Duodenal mucosa (tissue), 2 donors: ENCODE results near the gene ROPN1L.

Experiments used
- H3K27ac ChIP-seq: one replicate; pipeline ENCODE4 v1.7.0; 2013; ENCODE audit warnings: low read depth, low read length
- H3K27me3 ChIP-seq, 2 donors: one replicate each; pipeline ENCODE4 v1.7.0; 2013; ENCODE audit warnings: low read length in 2 of 2, control low read depth in 1 of 2; ENCODE audit not compliant: insufficient read depth in 2 of 2, control insufficient read depth in 1 of 2
- H3K36me3 ChIP-seq, 2 donors: one replicate each; pipeline ENCODE4 v1.7.0; 2013; ENCODE audit warnings: low read length in 2 of 2, control low read depth in 1 of 2; ENCODE audit not compliant: insufficient read depth in 2 of 2, control insufficient read depth in 1 of 2
- H3K4me1 ChIP-seq, 2 donors: one replicate each; pipeline ENCODE4 v1.7.0; 2013; ENCODE audit warnings: low read length in 2 of 2, control low read depth in 1 of 2; ENCODE audit not compliant: insufficient read depth in 2 of 2, control insufficient read depth in 1 of 2
- H3K4me3 ChIP-seq, 2 donors: one replicate each; pipeline ENCODE4 v1.7.0; 2013; ENCODE audit warnings: low read length in 2 of 2, low read depth in 1 of 2
- H3K9ac ChIP-seq, 2 donors: one replicate each; pipeline ENCODE4 v1.7.0; 2013; ENCODE audit warnings: low read length in 2 of 2, low read depth in 1 of 2
- H3K9me3 ChIP-seq, 2 donors: one replicate each; pipeline ENCODE4 v1.7.0; 2013; ENCODE audit warnings: low read length in 2 of 2, control low read depth in 1 of 2; ENCODE audit not compliant: control insufficient read depth in 1 of 2

Gene ROPN1L

GRCh38 chr5:10499776-10500175 is 58.1 kb downstream of the ROPN1L start:
- no peaks in the 10 kb centered on the region for H3K36me3 ChIP-seq
- no peaks in the 10 kb centered on the region for H3K27me3 ChIP-seq
- no peak overlapping the region for H3K9ac ChIP-seq
- H3K4me3 ChIP-seq, result no peak overlapping the region
- H3K27ac ChIP-seq, result no peak overlapping the region
- H3K9me3 ChIP-seq, result peaks cover 1 to 4% of the 10 kb centered on the region in 2 donors
- no peaks in the 10 kb centered on the region for H3K4me1 ChIP-seq

GRCh38 chr5:10500669-10501068 is 59.0 kb downstream of the ROPN1L start:
- no peaks in the 10 kb centered on the region for H3K9me3 ChIP-seq
- H3K4me3 ChIP-seq, result no peak overlapping the region
- H3K27me3 ChIP-seq, result no peaks in the 10 kb centered on the region
- no peak overlapping the region for H3K27ac ChIP-seq
- no peak overlapping the region for H3K9ac ChIP-seq
- no peaks in the 10 kb centered on the region for H3K36me3 ChIP-seq
- H3K4me1 ChIP-seq, result no peaks in the 10 kb centered on the region

DNA sequence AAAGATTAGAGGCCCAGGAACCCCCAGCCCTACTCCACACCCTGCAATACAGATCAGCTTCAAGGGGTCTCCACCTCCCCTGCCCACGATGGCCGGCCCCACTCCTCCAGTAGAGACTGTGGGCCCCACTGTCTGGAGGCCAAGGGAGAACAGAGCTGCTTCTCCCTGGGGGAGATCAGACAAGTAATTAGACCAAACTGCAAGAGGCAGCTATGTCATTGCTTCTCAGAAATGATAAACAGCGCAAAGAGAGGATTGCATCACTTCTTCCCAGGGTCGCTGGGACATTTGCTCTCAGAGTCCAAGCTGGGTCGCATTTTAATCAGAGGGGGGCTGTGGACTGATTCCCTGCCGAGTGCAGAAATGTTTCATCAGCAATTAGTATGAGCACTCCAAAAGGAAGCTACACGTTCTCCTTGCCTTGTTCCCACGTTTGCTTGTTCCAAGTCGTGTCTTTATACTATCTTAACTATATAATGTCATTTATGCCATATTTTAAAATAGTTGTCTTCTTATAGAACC is 59.9 kb downstream of the ROPN1L start:
- Histone ChIP-seq H3K9me3 (no peaks in the 10 kb centered on the region), H3K4me1 (no peaks in the 10 kb centered on the region), H3K9ac (no peak overlapping the region), H3K36me3 (no peaks in the 10 kb centered on the region), H3K4me3 (no peak overlapping the region), H3K27me3 (no peaks in the 10 kb centered on the region), H3K27ac (no peak overlapping the region)

DNA sequence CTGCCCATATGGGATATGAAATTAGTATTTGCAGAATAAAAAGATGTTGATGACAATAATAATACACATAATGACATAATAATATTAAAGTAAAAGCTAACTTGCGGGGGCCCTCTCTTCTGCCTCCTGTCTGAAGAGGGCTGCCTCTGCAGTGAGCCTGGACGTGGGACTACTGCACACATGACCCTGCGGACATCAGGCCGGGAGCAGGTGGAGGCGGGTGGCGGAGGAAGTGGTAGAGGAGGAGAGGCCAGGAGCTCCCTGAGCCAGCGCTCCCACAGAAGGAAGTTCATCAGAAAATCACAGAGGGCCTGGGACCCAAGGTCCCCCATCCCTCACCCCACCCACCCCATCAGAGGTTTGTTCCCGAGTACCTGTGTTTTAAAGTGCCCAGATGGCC is 60.5 kb downstream of the ROPN1L start:
- no peak overlapping the region for H3K4me3 ChIP-seq
- no peaks in the 10 kb centered on the region for H3K27me3 ChIP-seq
- no peaks in the 10 kb centered on the region for H3K9me3 ChIP-seq
- H3K27ac ChIP-seq, result no peak overlapping the region
- H3K4me1 ChIP-seq, result no peaks in the 10 kb centered on the region
- H3K9ac ChIP-seq, result no peak overlapping the region
- H3K36me3 ChIP-seq, result no peaks in the 10 kb centered on the region

DNA sequence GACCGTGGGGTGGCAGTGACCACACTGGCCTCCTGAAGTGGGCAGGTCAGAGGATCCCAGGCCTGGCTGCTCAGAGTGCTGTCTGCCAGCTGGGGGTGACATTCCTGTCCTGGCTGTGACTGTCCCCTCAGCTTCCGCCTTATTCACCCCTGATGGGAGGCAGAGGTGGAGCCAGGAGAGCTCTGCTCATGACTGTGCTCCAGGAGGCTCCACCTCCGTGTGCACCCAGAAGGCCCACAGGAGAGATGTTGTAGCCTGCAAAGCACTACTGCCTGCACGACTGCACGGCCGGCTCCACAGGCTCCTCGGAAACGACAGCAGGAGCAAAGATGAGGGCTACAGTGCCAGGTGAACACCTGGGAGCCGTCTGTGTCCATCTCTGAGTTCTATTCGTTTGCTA is 60.9 kb downstream of the ROPN1L start:
- Histone ChIP-seq H3K4me3 (no peak overlapping the region), H3K9me3 (no peaks in the 10 kb centered on the region), H3K27ac (no peak overlapping the region), H3K4me1 (peaks cover 0 to 2% of the 10 kb centered on the region in 2 donors), H3K9ac (no peak overlapping the region), H3K36me3 (no peaks in the 10 kb centered on the region), H3K27me3 (no peaks in the 10 kb centered on the region)

GRCh38 chr5:10503321-10503720 is 61.6 kb downstream of the ROPN1L start:
- H3K27ac ChIP-seq, result no peak overlapping the region
- H3K9me3 ChIP-seq, result no peaks in the 10 kb centered on the region

DNA sequence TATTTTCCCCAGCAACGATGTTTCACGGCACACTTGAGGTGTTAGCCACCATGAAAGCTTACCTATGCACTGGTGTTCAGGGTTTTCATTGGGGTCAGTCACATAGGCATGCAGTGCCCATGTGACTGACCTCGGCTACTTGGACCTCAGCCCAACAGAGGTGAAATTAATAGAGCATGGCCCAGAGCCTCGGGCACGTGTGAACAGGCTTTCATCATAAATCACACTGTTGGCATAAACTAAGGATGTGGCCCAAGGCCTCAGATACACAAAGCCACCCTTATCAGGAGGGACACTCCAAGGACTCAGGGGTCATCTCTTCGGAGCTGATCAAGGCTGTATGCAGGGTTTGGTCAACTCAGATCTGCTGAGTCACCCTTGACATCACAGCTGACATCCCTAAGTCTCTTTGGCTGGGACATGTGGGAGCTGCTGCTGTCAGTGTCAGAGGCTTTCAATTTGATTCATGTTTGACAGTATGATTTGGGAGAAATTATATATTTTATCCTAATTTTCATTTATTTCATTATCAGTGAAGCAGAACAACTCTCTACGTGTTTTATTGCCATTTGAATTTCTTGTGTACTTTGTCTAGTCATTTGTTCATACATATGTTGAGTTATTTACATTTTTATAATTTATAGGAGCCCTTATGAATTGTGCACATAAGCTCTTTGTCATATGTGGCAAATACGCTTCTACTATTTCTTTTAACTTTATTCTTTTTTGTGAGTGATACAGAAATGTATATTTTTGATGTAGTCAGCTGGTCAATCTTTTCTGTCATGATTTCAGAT is 62.5 kb downstream of the ROPN1L start:
- no peaks in the 10 kb centered on the region for H3K36me3 ChIP-seq
- no peak overlapping the region for H3K4me3 ChIP-seq
- no peak overlapping the region for H3K9ac ChIP-seq
- peaks cover 0 to 3% of the 10 kb centered on the region in 2 donors for H3K27me3 ChIP-seq
- no peak overlapping the region for H3K27ac ChIP-seq
- H3K9me3 ChIP-seq, result no peaks in the 10 kb centered on the region
- peaks cover 0 to 5% of the 10 kb centered on the region in 2 donors for H3K4me1 ChIP-seq

More at GRCh38 chr5:10503321-10503720, 61.6 kb downstream of the ROPN1L start:
- Histone ChIP-seq H3K27me3 (peaks cover 0 to 3% of the 10 kb centered on the region in 2 donors), H3K9ac (no peak overlapping the region), H3K4me3 (no peak overlapping the region), H3K4me1 (peaks cover 0 to 5% of the 10 kb centered on the region in 2 donors), H3K36me3 (no peaks in the 10 kb centered on the region)

DNA sequence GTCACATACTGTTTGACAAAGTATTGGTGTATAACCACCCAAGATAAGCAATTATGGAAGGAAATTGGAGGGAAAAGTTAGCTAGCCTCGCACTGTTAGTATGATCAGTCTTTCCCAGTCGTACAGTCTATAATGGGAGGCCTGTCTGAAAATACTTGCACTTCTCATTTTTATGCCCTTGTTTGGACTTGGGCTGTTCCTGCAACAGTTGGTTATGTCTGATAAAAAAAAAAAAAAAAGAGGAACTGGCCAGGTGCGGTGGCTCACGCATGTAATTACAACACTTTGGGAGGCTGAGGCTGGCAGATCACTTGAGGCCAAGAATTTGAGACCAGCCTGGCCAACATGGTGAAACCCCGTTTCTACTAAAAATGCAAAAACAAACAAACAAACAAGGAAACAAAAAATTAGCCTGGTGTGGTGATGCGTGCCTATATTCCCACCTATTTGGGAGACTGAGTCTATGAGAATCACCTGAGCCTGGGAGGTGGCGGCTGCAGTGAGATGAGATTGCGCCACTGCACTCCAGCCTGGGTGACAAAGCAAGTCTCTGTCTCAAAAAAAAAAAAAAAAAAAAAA is 63.9 kb downstream of the ROPN1L start:
- no peak overlapping the region for H3K27ac ChIP-seq
- no peaks in the 10 kb centered on the region for H3K9me3 ChIP-seq
- H3K4me3 ChIP-seq, result no peak overlapping the region
- no peak overlapping the region for H3K9ac ChIP-seq
- H3K36me3 ChIP-seq, result no peaks in the 10 kb centered on the region
- H3K4me1 ChIP-seq, result peaks cover 0 to 5% of the 10 kb centered on the region in 2 donors
- peaks cover 0 to 3% of the 10 kb centered on the region in 2 donors for H3K27me3 ChIP-seq

DNA sequence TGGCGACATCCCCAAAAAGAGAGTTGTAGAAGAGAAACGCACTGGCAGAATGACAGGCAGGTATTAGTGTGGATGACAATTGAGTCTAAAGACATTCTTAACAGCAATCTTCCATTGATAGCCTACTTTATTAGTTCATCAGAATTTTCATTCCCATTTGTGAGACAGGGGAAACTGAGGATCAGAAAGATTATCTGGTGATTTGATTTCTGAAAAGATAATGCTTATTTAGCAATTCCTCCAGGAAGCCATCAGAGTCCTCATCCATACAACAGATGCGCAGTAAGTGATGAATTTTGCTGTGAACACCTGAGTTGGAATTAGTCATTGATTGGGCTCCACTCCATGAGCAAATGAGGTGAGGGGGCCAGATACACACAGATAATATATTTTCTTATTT is 64.9 kb downstream of the ROPN1L start:
- Histone ChIP-seq H3K4me1 (peaks cover 0 to 5% of the 10 kb centered on the region in 2 donors), H3K27me3 (peaks cover 0 to 3% of the 10 kb centered on the region in 2 donors), H3K9me3 (no peaks in the 10 kb centered on the region), H3K36me3 (no peaks in the 10 kb centered on the region), H3K4me3 (no peak overlapping the region), H3K9ac (no peak overlapping the region), H3K27ac (no peak overlapping the region)

GRCh38 chr5:10507575-10508096 is 66.0 kb downstream of the ROPN1L start:
- peaks cover 0 to 3% of the 10 kb centered on the region in 2 donors for H3K27me3 ChIP-seq
- peaks cover 0 to 5% of the 10 kb centered on the region in 2 donors for H3K4me1 ChIP-seq
- no peak overlapping the region for H3K27ac ChIP-seq
- H3K36me3 ChIP-seq, result no peaks in the 10 kb centered on the region
- H3K4me3 ChIP-seq, result no peak overlapping the region
- H3K9me3 ChIP-seq, result no peaks in the 10 kb centered on the region
- no peak overlapping the region for H3K9ac ChIP-seq
